Stimulated activated CD4-positive, alpha-beta T cell treated with anti-CD3 and anti-CD28 coated beads, Interleukin-4, amount 100 ng/mL, for 24 hours (primary cell): ENCODE results near the gene CA11.
"Not testable (repeated sequence)": the region's sequence is repeated elsewhere in the genome, so short reads cannot be mapped to it uniquely, and the experiment has no call there.

ENCODE experiments used
- DNase-seq: peaks from one replicate; pipeline ENCODE4 v3.0.0-alpha.2; 2020

Gene CA11

DNA sequence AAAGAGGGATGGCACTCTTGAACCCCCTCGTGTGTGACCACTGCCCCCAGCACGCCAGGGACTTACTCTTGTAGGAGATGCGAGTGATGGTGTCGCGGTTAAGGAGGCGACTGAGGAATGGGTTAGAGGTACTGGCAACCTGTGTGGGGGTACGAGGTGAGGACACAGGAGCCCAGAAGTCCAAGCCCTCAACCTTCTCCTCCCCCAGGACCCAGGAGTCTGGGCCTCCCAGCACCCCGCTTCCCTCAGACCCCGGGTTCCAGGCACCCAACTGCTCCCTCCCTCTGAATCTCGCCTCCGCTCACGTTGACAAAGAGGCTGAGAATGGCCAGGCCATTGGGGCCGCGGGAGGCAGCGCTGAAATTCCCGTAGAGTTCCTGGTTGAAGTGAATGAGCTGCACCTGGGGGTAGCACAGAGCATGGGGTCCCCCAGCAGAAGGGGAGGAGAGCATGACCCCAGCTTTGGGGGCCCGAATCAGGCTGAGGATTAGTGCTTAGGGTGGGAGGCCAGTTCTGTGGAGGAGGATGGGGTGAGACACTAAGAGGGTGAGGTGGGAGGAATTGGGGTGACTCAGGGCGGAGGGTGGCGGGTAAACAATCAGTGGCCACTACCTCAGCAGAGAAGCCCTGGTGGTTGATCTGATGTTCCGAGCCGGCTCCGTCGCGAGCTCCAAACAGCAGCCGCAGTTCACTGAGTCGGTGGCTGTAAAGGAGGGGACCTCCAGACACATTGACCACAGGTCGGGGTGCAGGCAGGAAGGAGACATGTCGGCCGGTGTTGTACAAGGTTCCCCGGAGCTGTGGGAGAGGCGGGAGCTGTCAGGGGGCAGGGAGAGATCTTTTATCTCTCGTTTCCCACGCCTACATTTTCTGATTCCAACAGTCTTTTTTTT is 6.3 kb downstream of the CA11 start:
- peak; percentile 6 for DNase-seq

DNA sequence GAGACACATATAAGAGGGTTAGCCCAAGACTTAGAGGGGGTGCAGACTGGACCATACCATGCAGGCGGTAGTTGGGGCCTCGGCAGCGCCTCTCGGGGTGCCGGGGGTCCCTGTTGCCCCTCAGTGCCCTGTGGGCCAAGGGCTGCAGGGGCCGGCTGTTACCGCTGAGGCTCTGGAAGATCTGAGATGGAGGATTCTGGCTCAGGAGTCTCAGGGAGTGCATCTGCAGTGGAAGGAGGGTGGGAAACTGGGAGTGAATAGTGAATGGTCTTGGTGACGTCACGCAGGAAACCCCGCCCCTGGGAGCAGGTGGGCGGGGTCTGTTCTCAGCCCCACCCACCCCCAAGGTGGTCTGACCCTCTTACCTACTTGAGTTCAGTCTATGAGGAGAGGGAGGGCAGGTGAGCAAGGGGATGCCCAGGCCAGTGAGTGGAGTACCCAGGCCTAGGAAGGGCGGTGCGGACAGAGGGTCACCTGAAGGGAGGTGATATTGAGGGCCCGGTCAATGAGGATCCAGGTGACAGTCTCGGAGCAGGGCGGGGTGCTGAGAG is 7.1 kb downstream of the CA11 start:
- peak; percentile 17 for DNase-seq

DNA sequence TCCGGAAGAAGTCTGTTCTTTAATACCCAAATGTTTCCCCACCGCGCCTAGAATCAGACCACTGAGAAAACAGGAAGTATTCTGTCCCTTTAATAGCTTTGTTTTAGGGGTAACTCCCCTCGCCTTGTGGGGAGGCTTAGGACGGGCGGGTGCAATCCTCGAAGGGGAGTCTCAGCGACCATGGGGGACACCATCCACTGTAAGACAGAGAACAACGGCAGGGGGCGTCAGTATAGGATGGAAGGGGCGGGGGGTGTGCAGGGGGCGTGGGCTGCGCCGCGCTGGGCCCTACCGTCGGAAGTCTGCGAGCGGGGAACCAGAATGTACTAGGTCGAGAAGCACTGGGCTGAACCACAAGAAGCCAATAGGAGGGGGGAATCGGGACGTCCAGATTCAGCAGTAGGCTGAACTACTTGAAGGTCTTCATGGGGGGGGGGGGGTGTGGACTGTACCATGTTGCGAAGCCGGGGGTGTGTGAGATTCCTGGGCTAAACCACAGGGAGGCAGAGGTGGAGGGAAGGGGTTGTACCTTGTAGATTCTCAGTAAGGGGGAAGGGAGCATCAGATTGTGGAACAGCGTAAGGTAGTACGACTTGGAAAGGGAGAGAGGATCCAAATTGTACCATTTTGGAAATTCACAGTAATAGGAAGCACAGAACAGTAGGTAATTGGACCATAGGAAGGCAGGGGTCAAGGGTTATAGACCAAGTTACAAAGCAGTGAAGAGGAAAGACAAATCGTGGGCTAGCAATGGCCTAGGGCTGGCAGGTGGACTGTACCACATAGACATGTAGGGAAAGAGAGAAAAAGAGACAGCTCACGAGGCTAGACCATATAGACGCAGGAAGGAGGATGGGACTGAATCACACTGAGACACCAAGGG is 7.8 kb downstream of the CA11 start:
- DNase-seq: peak; percentile 84

DNA sequence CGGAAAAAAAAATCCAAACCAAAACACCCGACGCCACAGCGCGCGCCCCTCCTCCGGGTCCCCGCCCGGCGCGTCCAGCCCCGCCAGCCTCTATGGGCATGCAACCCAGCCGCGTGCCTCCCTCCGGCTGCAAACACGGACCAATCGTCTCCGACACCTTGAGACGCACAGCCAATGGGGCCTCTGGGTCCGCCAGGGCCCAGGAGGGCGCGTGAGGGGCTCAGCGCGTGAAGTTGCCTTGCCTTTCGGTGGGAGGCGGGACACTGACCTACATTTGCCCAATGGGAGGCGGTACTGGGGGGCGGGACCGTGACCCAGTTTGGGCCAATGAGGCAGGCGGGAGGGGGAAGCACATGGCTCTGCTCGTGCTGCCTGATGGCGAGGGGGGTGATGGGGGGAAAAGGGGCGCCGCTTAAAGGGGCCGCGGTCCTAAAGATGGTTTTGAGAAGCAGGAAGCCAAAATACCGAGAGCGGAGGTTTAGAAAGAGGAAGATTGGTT is 8.5 kb downstream of the CA11 start:
- DNase-seq: peak; percentile 99

DNA sequence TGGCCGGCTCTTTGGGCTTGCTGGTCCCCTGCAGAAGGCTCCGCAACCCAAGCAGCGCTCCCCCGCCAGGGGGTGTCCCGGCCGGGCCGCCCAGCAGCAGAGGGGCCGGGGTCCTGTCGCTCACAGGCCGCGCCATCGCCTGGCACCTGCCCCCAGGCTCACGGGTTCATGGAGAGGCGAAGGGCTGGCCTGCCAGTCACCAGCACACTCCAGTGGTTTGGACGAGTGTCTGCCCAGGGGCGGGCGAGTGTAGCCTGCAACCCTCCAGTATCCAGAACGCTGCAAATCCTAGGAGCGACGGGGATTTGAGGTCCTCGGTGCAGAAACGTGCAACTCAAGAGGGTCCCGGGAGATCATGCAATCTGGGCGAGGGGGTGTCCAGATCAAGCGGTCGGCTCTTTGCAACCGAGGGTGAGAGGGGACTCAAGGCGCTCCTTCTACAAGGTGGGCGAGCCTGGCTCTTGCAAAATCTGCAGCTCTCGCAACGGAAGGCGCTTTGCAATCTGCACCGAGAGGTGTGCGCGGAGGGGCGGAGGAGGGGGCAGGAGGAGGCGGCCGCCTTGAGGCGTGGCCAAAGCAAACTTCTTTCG is 9.0 kb downstream of the CA11 start, which contains the start of gene DBP:
Gene DBP (minus strand): TSS at position 521 of the 590 bp plus-strand sequence. CDS start 385 bp downstream, at position 136.
- no peak for DNase-seq

DNA sequence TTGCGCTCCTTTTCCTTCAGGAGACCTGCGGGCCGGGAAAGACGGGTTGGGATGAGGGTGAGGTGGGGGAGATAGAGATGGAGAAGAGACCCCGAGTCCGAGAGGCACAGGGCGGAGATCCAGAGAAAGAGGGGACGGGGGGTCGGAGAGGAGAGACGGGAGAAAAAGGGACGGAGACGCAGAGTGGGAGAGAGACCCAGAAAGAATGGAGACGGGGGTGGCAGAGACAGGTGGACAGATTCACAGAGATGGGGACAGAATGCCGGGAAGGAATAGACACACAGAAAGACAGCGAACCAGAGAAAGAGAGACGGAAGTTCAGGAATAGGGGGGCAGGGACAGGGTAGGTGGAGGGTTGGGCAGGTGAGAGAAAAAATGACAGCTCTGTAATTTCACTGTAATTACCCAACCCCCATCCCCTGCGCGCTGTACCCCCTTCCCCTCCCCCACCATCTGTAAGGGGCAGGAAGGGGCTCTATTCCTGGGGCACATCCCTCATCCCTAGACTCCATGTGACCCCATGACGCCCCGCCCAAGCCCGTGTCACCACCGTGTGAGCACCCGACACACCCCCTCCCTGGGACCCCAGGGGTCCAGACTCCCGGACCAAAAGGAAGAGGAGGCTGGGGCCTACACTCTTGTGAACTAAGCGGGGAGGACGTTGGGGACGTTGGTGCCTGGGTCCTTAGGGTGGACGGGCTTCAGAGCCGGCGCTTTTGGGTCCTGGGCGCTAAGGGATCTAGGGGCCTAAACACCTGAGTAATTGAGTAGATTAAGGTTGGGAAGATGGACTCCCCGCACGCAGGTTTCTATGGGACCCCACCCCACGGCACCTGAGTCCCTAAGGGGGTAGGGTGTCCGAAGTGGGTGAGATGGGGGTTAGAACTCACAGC is 9.8 kb downstream of the CA11 start:
- DNase-seq: peak; percentile 16

DNA sequence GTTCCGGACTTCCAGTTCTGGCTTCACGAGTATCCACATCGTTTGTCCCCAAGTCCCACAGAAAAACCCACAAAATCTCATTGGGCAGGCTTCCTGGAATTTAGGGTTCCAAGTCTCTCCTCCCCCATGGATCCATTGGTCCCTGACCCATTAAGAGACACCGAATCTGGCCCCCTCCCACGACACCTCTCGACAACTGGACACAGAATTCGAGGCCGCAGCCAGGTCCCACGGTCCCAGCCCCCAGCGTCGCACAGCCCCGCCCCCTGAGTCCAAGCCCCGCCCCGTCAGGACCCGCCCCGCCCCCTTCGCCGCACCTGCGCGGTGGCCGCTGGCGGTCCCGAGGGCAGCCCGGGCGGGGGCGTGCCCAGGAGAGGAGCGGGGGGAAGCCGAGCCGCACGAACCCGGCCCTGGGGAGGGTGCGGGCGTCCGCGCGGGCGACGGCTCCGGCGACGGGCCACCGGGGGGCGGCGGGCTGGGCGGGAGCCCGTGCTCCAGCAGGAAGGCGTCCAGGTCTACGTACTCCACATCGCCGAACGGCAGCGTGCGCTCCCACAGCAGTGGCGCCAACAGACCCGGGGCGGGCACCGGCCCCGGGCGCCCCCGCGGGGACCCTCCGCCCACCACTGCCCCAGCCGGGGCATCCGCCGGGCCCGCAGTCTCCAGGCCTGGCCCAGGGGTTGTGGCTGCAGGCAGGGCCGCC is 10.6 kb downstream of the CA11 start:
- DNase-seq: peak; percentile 75

DNA sequence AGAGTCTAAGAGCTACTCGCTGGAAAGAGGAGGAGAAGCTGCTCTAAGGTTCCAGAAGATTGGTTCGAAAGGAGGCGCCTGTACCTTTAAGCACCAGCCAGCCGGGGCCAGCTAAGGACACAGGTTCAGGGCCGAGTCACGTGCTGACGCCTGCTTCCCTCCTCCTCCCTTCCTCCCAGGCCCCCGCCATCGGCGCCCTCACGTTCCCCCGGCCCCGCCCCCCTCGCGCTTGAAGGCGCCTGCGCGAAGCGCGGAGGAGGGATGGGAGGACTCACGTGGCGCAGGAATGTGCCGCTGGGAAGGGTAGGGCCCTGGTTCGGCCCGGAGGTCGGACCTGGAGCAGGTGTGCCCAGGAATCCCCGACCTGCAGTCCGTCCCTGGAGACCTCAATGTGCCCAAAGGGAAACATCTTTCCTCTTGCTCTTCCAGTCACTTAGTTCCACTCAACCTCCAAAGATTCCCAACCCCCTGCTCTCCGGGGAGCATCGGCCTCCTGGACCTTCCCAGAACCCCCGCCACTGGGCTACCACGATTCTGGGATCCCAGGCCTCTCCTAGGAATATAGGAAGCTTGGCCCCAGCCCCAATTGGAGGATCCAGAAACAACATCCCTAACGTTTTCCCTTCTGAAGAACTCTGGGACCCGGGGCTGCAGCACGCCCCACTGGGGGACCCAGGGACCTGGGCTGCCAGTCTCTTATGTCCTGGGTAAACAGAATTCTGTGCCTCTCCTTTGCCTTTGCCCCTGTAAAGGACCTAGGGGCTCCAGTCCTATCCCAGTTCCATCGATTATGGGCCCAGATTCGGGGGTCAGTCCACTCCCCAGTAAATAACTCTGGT is 11.3 kb downstream of the CA11 start:
- DNase-seq: peak; percentile 93

DNA sequence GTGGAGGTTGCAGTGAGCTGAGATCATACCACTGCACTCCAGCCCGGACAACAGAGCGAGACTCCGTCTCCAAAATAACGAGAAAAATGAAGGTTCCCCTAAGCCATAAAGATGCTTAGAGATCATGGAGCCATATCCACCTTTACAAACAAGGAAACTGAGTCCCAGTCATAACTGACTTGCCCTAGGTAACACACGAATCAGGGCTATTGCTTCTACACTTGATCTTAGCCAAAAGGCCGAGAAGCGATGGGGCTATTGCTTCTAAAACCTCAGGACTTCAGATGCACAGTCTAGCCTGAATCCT is 12.0 kb downstream of the CA11 start:
- no peak for DNase-seq

DNA sequence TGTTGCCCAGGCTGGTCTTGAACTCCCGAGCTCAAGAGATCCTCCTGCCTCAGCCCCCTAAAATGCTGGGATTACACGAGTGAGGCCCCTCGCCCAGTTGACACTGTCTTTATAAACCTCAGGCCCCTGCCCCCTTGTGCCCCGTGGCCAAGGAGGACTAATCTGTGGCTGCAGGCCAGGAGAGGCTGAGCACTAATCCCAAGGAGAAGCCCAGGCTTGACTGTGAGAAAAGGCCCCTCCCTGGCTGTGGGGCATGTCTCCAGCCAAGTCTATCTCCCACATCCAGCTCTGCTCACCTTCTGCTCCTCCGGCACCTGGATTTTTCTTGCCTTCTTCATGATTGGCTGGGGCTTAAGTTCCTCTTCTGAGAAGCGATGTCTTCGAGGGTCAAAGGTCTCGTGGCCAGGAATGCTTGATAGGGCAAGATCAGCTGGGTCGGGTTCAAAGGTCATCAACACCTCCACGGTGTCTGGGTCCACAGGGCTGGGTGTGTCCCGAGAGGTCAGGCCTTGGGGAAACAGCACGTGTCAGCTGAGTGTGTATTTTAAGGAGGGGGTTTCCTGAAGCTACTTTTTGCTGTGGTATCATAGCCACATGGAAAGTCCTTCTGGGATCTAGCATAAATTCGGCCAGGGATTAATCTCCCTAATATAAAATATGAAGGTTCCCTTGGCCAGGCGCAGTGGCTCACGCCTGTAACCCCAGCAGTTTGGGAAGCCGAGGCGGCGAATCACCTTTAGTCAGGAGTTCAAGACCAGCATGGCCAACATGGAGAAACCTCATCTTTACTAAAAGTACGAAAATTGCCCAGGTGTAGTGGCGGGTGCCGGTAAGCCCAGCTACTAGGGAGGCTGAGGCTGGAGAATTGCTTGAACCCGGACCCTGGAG is 12.6 kb downstream of the CA11 start:
- DNase-seq: no peak

DNA sequence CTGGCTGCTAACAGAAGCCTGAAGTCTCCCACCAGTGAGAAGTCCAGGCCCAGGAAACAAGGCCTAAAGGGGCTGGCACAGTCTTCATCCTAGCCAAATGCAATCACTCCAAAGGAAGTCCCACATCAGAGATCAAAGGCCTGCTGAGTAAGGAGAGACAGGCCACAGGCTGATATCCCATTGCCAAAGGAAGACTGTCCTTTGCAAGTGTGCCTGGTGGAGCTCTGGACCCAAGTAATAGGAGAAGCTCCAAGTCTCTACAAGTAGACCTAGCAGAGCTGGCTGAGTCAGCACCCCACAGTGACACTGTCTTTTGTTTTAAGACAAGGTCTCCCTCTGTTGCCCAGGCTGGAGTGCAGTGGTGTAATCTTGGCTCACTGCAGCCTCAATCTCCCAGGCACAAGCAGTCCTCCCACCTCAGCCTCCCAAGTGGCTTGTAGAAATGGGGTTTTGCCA is 13.3 kb downstream of the CA11 start:
- DNase-seq: peak; percentile 12

DNA sequence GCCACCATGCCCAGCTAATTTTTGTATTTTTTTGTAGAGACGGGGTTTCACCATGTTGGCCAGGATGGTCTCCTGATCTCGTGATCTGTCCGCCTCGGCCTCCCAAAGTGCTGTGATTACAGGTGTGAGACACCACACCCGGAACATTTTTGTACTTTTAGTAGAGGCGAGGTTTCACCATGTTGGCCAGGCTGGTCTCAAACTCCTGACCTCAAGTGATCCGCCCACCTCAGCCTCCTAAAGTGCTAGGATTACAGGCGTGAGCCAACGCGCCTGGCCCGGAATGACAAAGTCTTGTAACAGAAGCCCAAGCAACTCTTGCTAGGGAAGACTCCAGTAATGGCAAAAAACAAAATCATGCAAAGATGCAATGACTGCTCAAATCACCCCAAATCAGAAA is 13.7 kb downstream of the CA11 start:
- DNase-seq: not testable (repeated sequence)

DNA sequence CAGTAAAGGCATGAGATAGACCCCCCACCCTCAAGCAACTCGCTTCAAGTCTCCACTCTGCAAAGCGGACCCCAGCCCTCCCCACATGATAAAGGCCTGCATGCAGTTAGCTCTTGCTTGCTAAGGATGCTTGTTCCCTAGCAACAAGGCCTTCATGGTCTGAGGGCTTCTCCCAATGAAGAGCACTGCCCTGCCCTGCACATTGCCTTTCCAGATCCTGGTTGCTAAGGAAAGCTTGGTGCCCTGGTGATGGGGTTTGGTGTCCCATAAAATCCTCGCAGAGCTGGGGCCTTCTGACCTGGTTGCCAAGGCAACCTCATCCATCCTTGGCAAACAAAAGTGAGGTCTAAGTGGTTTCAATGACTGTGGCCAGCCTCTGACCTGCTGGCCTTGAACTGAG is 14.8 kb downstream of the CA11 start:
- no peak for DNase-seq

DNA sequence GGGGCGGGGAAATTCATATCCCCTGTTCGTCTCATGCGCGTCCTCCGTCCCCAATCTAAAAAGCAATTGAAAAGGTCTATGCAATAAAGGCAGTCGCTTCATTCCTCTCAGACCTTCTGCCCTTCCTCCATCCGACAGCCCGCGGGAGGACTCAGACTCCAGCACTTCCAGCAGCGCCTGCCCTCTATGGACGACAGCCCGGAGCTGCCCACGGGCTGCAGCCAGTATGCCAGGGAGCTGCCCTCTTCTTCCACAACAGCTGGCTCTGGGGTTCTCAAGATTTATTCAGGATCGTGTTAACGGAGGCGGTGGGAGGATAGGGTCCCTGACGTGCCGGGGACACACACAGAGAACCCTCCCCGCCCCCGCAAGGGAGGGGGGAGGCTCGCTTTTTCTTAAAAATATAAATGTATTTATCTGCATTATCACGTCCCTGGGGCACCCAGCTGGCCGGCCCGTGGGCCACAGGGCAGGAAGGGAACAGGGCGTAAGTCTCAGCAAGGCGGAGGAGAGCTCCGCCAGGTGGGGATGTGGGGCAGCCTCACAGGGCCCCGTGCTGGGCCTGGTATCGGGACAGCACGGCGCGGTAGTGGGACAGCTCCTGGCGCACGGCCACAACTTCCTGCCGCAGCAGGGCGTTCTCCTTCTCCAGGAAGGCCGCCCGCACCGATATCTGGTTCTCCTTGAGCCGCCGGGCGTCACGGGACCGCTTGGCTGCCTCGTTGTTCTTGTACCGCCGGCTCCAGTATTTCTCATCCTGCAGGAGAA is 15.5 kb downstream of the CA11 start:
- peak; percentile 3 for DNase-seq

DNA sequence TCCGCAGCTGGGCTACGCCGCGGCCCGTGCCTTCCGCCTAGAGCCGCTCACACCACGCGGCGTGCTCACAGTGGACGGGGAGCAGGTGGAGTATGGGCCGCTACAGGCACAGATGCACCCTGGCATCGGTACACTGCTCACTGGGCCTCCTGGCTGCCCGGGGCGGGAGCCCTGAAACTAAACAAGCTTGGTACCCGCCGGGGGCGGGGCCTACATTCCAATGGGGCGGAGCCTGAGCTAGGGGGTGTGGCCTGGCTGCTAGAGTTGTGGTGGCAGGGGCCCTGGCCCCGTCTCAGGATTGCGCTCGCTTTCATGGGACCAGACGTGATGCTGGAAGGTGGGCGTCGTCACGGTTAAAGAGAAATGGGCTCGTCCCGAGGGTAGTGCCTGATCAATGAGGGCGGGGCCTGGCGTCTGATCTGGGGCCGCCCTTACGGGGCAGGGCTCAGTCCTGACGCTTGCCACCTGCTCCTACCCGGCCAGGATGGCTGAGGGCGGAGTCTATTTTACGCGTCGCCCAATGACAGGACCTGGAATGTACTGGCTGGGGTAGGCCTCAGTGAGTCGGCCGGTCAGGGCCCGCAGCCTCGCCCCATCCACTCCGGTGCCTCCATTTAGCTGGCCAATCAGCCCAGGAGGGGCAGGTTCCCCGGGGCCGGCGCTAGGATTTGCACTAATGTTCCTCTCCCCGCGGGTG is 16.2 kb downstream of the CA11 start:
- DNase-seq: peak; percentile 24

DNA sequence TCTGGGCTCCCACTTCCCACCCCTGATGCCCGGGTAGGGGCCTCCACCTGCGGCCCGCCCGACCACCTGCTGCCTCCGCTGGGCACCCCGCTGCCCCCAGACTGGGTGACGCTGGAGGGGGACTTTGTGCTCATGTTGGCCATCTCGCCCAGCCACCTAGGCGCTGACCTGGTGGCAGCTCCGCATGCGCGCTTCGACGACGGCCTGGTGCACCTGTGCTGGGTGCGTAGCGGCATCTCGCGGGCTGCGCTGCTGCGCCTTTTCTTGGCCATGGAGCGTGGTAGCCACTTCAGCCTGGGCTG is 16.7 kb downstream of the CA11 start:
- no peak for DNase-seq

DNA sequence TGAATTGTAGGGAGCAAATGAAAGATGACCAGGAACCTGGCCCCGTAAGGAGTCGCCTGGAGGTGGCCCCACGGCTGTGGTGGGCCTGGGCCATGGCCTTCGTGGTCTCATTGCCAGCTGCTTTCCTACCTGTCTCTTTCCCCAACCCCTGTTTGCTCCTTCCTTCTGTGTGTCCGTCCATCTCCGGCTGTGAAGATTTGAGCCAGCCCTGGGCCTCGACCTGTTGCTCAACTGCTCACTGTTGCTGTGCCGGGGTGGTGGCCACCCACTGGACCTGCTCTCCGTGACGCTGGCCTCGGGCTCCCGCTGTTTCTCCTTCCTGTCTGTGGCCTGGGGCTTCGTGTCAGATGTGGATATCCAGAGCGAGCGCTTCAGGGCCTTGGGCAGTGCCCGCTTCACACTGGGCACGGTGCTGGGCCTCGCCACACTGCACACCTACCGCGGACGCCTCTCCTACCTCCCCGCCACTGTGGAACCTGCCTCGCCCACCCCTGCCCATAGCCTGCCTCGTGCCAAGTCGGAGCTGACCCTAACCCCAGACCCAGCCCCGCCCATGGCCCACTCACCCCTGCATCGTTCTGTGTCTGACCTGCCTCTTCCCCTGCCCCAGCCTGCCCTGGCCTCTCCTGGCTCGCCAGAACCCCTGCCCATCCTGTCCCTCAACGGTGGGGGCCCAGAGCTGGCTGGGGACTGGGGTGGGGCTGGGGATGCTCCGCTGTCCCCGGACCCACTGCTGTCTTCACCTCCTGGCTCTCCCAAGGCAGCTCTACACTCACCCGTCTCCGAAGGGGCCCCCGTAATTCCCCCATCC is 17.3 kb downstream of the CA11 start:
- peak; percentile 3 for DNase-seq
